ENCODE measurements around the gene PPP1R12C.
"Not testable (repeated sequence)": the region's sequence is repeated elsewhere in the genome, so short reads cannot be mapped to it uniquely, and the experiment has no call there.

PPP1R12C gene

GRCh38 chr19:55116859-55117662 lies at the start of gene PPP1R12C:
Gene PPP1R12C, minus strand, starts transcription at chr19:55117637. Its CDS starts 94 bp downstream, at chr19:55117543.
- DNase-seq = no peak

GRCh38 chr19:55166530-55167268 lies 49.3 kb upstream of the PPP1R12C start, which contains the start of gene DNAAF3:
Gene DNAAF3, minus strand, starts transcription at chr19:55166613. Its CDS starts 200 bp downstream, at chr19:55166413.
- DNase-seq = peak; percentile 85

- peak; percentile 55 for DNase-seq
Measured at GRCh38 chr19:55165952-55166529, 48.6 kb upstream of the PPP1R12C start.

GRCh38 chr19:55161571-55162322 lies 44.3 kb upstream of the PPP1R12C start:
- no peak for DNase-seq

- no peak for DNase-seq
Measured at GRCh38 chr19:55160986-55161365, 43.5 kb upstream of the PPP1R12C start.

GRCh38 chr19:55160128-55160985 lies 42.9 kb upstream of the PPP1R12C start:
- DNase-seq = no peak

GRCh38 chr19:55158848-55159749 lies 41.7 kb upstream of the PPP1R12C start:
- no peak for DNase-seq

- no peak for DNase-seq
Measured at GRCh38 chr19:55158423-55158822, 41.0 kb upstream of the PPP1R12C start.

- DNase-seq = no peak
Measured at GRCh38 chr19:55157064-55157908, 39.8 kb upstream of the PPP1R12C start, which contains the start of gene TNNI3. Gene TNNI3, minus strand, starts transcription at chr19:55157732. Its CDS starts 143 bp downstream, at chr19:55157589.

GRCh38 chr19:55156202-55157063 lies 39.0 kb upstream of the PPP1R12C start:
- DNase-seq = no peak

GRCh38 chr19:55155784-55156183 lies 38.3 kb upstream of the PPP1R12C start:
- DNase-seq = not testable (repeated sequence)

GRCh38 chr19:55153652-55154264 lies 36.3 kb upstream of the PPP1R12C start:
- DNase-seq = no peak

GRCh38 chr19:55152017-55152416 lies 34.6 kb upstream of the PPP1R12C start:
- peak; percentile 30 for DNase-seq

- DNase-seq = no peak
Measured at GRCh38 chr19:55149078-55150003, 31.9 kb upstream of the PPP1R12C start, which contains the start of gene TNNT1. Gene TNNT1, minus strand, starts transcription at chr19:55149206. Its CDS starts 2,049 bp downstream, at chr19:55147157.

GRCh38 chr19:55147545-55148251 lies 30.3 kb upstream of the PPP1R12C start:
- no peak for DNase-seq

- no peak for DNase-seq
Measured at GRCh38 chr19:55146705-55147273, 29.4 kb upstream of the PPP1R12C start.
